GM10847 (cell line): ENCODE measurements around the gene ZNF627.
A peak's percentile ranks its signal among the peaks of the same experiment; 100 is the strongest.

Source experiments
- POLR2A ChIP-seq: IDR thresholded peaks from 2 replicates; pipeline ENCODE4 v1.6.1; 2011; ENCODE audit not compliant: insufficient read length; ENCODE audit errors: extremely low read depth

The ZNF627 gene

GRCh38 chr19:11566164-11566563 lies 31.1 kb upstream of the ZNF627 start:
- TF ChIP-seq POLR2A: no peak

- no peak for TF ChIP-seq POLR2A
These were observed 27.2 kb upstream of the ZNF627 start for GRCh38 chr19:11570039-11570462.

- no peak for TF ChIP-seq POLR2A
These were observed 22.6 kb upstream of the ZNF627 start for GRCh38 chr19:11574689-11575088.

GRCh38 chr19:11576227-11576626 lies 21.1 kb upstream of the ZNF627 start:
- no peak for TF ChIP-seq POLR2A

GRCh38 chr19:11577451-11578257 lies 19.6 kb upstream of the ZNF627 start, which contains the start of gene ACP5:
Gene ACP5 (minus strand): TSS chr19:11577645. CDS start chr19:11577317, 328 bp downstream.
- TF ChIP-seq POLR2A: no peak

- peak; percentile 33 for TF ChIP-seq POLR2A
These were observed 18.8 kb upstream of the ZNF627 start for GRCh38 chr19:11578258-11579142.

GRCh38 chr19:11580116-11580515 lies 17.2 kb upstream of the ZNF627 start:
- no peak for TF ChIP-seq POLR2A

GRCh38 chr19:11581740-11582139 lies 15.5 kb upstream of the ZNF627 start:
- no peak for TF ChIP-seq POLR2A

- no peak for TF ChIP-seq POLR2A
These were observed 11.0 kb upstream of the ZNF627 start for GRCh38 chr19:11586331-11586730.

GRCh38 chr19:11587302-11587974 lies 9.8 kb upstream of the ZNF627 start:
- no peak for TF ChIP-seq POLR2A

- no peak for TF ChIP-seq POLR2A
These were observed 9.2 kb upstream of the ZNF627 start for GRCh38 chr19:11587975-11588631.

GRCh38 chr19:11594084-11594483 lies 3.2 kb upstream of the ZNF627 start:
- no peak for TF ChIP-seq POLR2A

- no peak for TF ChIP-seq POLR2A
These were observed 1.1 kb upstream of the ZNF627 start for GRCh38 chr19:11596156-11596555.

- no peak for TF ChIP-seq POLR2A
These were observed 810 bp downstream of the ZNF627 start for GRCh38 chr19:11598103-11598483.

GRCh38 chr19:11598746-11599145 lies 1.5 kb downstream of the ZNF627 start:
- TF ChIP-seq POLR2A: no peak

- no peak for TF ChIP-seq POLR2A
These were observed 9.2 kb downstream of the ZNF627 start for GRCh38 chr19:11606484-11606883.

GRCh38 chr19:11611730-11612129 lies 14.4 kb downstream of the ZNF627 start:
- TF ChIP-seq POLR2A: no peak
